K562 (cell line): Measurements from ENCODE around the gene ANKRD24. TPM values are rescaled to one million over a fixed set of nuclear protein-coding genes. Genes with fewer than 3 reads are reported as not detected.
A peak's percentile ranks its signal among the peaks of the same experiment; 100 is the strongest.

Experiments
- CREB3L1 ChIP-seq: fragments of 450-650 bp; IDR thresholded peaks from 2 replicates; pipeline ENCODE4 v1.6.1; 2014; ENCODE audit warnings: low read depth, mild to moderate bottlenecking, moderate library complexity, borderline replicate concordance
- E2F4 ChIP-seq: sonication (generic); formaldehyde crosslinking; IDR thresholded peaks from 2 replicates; pipeline ENCODE4 v1.8.0; 2022; ENCODE audit warnings: mild to moderate bottlenecking, low read depth, missing genetic modification reagents
- ELK3 ChIP-seq: fragments of 450-650 bp; formaldehyde crosslinking; IDR thresholded peaks from 2 replicates; pipeline ENCODE4 v1.4.0; 2020; ENCODE audit warnings: mild to moderate bottlenecking
- NCOA4 ChIP-seq: fragments of 450-650 bp; IDR thresholded peaks from 2 replicates; pipeline ENCODE4 v1.6.1; 2018; ENCODE audit warnings: mild to moderate bottlenecking; ENCODE audit not compliant: partially characterized antibody
- RAD21 ChIP-seq, 2 experiments: fragments of 250-450 bp in 1 of 2; fragments of 450-650 bp in 1 of 2; sonication (Bioruptor Pico) in 1 of 2; formaldehyde crosslinking in 1 of 2; IDR thresholded peaks in 1 of 2; conservative IDR thresholded peaks in 1 of 2; 2 replicates each; pipeline versions ENCODE4 v1.4.0 to v1.8.0; 2020 to 2022; ENCODE audit warnings: mild to moderate bottlenecking in 2 of 2, moderate library complexity in 1 of 2
- STAT5B ChIP-seq: fragments of 250-450 bp; sonication (Bioruptor Pico); IDR thresholded peaks from 2 replicates; pipeline ENCODE4 v1.8.0; 2021; ENCODE audit warnings: mild to moderate bottlenecking, inconsistent platforms
- polyA plus RNA-seq, 8 experiments: library from polyadenylated mRNA; depleted of rRNA in 4 of 8; stranded (reverse) in 5 of 8; unstranded in 3 of 8; fragments of >200 nt; fragmentation: Nextera tagmentation in 2 of 8; fragmentation: Illumina TruSeq in 1 of 8; extraction: Ambion mirVana in 2 of 8; extraction: Trizol in 1 of 8; gene quantifications; 2 replicates each; pipeline versions ENCODE4 v1.2.1 to v1.2.3, GENCODE V29; 2011 to 2014; ENCODE audit warnings: inconsistent platforms in 1 of 8, missing spikeins in 1 of 8
- total RNA-seq, 7 experiments: library from RNA; depleted of rRNA in 6 of 7; stranded (reverse); fragments of >200 nt in 6 of 7; fragmentation: Illumina TruSeq in 2 of 7; extraction: Trizol in 2 of 7; gene quantifications; 2 replicates each; pipeline versions ENCODE4 v1.2.1 to v1.2.3, GENCODE V29; 2011 to 2021; ENCODE audit warnings: low replicate concordance in 1 of 7

Gene ANKRD24
- total and polyA plus RNA-seq, 9 of the 15 experiments (the other 6 are each of a cell fraction or from before 2014, with no cell fraction given), result 0.07 to 0.12 (median 0.09) TPM; not detected in 5

- no peak for TF ChIP-seq ELK3 (CRISPR knock-in tag)
- peak; percentile 40 to 75; a peak in 3 of 4 replicates for TF ChIP-seq RAD21 (CRISPR knock-in tag; conservative IDR thresholded peaks at IDR 0.05 in 1 of 2, IDR thresholded peaks at IDR 0.05 in 1 of 2)
- no peak for TF ChIP-seq CREB3L1
- TF ChIP-seq STAT5B (CRISPR knock-in tag), result no peak
- TF ChIP-seq E2F4 (CRISPR knock-in tag), result no peak
- no peak for TF ChIP-seq NCOA4
Measured at GRCh38 chr19:4186087-4186993, 3.9 kb downstream of the ANKRD24 start (continued).
